HEK293T (cell line): ENCODE measurements around the gene HOMER3.
"Not testable (repeated sequence)": the region's sequence is repeated elsewhere in the genome, so short reads cannot be mapped to it uniquely, and the experiment has no call there.

Source experiments
- CTCF ChIA-PET: fragments of 350-600 bp; formaldehyde crosslinking; extraction: SDS; loops from one replicate; lab custom pipeline; 2021; ENCODE audit warnings: antibody characterized with exemption, inconsistent platforms; lab: Yijun Ruan, JAX
- POLR2A ChIA-PET: fragments of 350-600 bp; formaldehyde crosslinking; extraction: SDS; loops from one replicate; lab custom pipeline; 2020; ENCODE audit warnings: antibody characterized with exemption, inconsistent platforms; lab: Yijun Ruan, JAX
- DNase-seq: peaks from one replicate; pipeline ENCODE4 v3.0.0; 2012; ENCODE audit warnings: mixed read lengths; ENCODE audit errors: extremely low spot score
- ARNT ChIP-seq: fragments of 450-650 bp; IDR thresholded peaks from 2 replicates; pipeline ENCODE4 v1.6.1; 2017; ENCODE audit warnings: mild to moderate bottlenecking
- BHLHE40 ChIP-seq: fragments of 450-650 bp; IDR thresholded peaks from 2 replicates; pipeline ENCODE4 v1.6.1; 2016; ENCODE audit warnings: mild to moderate bottlenecking, moderate library complexity, borderline replicate concordance
- CTBP1 ChIP-seq: fragments of 450-650 bp; IDR thresholded peaks from 2 replicates; pipeline ENCODE4 v1.6.1; 2016; ENCODE audit warnings: borderline replicate concordance
- ELF4 ChIP-seq: fragments of 450-650 bp; IDR thresholded peaks from 2 replicates; pipeline ENCODE4 v1.6.1; 2017; ENCODE audit warnings: antibody characterized with exemption
- FOXA1 ChIP-seq: fragments of 450-650 bp; IDR thresholded peaks from 2 replicates; pipeline ENCODE4 v1.6.1; 2016; ENCODE audit warnings: mild to moderate bottlenecking
- FOXK2 ChIP-seq: fragments of 450-650 bp; IDR thresholded peaks from 2 replicates; pipeline ENCODE4 v1.6.1; 2016; ENCODE audit warnings: mild to moderate bottlenecking
- FOXM1 ChIP-seq: fragments of 450-650 bp; IDR thresholded peaks from 2 replicates; pipeline ENCODE4 v1.6.1; 2017; ENCODE audit warnings: mild to moderate bottlenecking, borderline replicate concordance
- HDGF ChIP-seq: fragments of 450-650 bp; IDR thresholded peaks from 2 replicates; pipeline ENCODE4 v1.6.1; 2017; ENCODE audit warnings: antibody characterized with exemption, borderline replicate concordance
- L3MBTL2 ChIP-seq: fragments of 450-650 bp; conservative IDR thresholded peaks from 2 replicates; pipeline ENCODE4 v1.6.1; 2016; ENCODE audit warnings: mild to moderate bottlenecking
- LEF1 ChIP-seq: fragments of 450-650 bp; IDR thresholded peaks from 2 replicates; pipeline ENCODE4 v1.6.1; 2017; ENCODE audit warnings: mild to moderate bottlenecking, borderline replicate concordance
- NFRKB ChIP-seq: fragments of 450-650 bp; IDR thresholded peaks from 2 replicates; pipeline ENCODE4 v1.6.1; 2016; ENCODE audit warnings: mild to moderate bottlenecking, moderate library complexity
- SP1 ChIP-seq: fragments of 450-650 bp; IDR thresholded peaks from 2 replicates; pipeline ENCODE4 v1.6.1; 2017
- SUZ12 ChIP-seq: fragments of 450-650 bp; IDR thresholded peaks from 2 replicates; pipeline ENCODE4 v1.6.1; 2016; ENCODE audit warnings: mild to moderate bottlenecking
- TARDBP ChIP-seq: fragments of 450-650 bp; IDR thresholded peaks from 2 replicates; pipeline ENCODE4 v1.6.1; 2016
- ZNF384 ChIP-seq: fragments of 450-650 bp; IDR thresholded peaks from 2 replicates; pipeline ENCODE4 v1.6.1; 2016
- TF ChIP-seq, protein P1 (sequence below): fragments of 450-650 bp; IDR thresholded peaks from 2 replicates; pipeline ENCODE4 v1.6.1; 2016

The HOMER3 gene

DNA sequence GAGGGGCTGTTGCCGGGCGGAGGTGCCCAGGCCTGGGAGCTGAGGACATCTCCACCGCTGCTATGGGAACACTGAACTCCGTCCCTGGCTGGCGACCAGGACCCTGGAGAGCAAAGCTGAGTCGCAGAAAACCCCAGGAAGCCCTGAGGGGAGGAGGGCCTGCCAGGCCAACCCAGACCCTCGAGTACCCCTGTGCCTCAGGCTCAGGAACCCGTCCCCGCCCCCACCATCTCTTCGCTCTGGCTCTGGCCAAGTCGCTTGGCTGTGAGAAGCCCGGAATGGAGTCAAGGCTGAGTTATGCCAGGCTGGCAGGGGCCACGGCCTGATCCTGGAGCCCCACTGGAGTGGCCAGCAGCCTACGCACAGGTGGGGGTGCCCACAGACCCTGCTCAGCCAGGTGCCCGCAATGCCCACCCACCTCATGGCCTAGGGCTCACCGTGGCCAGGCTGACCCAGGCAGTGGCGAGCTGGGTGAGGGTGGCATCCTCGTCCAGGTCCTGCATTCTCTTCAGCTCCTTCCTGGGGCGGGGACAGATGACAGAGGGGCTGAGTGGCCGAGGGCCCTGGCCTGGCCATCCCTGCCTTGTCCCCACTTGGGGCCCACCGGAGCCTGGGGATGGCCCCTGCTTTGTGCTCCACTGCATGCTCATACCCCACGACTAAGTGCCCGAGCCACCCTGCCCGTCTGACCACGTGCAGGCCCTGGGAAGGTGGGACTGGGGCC, 36.5 kb downstream of the HOMER3 start:
- CTCF ChIA-PET: no interaction called here
- DNase-seq: no peak
- POLR2A ChIA-PET: no interaction called here
- TF ChIP-seq BHLHE40 (no peak), TARDBP (no peak), HDGF (no peak), FOXM1 (no peak), CTBP1 (no peak), L3MBTL2 (no peak), NFRKB (no peak), FOXK2 (no peak), FOXA1 (no peak), LEF1 (no peak), SUZ12 (no peak), ZNF384 (no peak), SP1 (no peak), ELF4 (no peak)

DNA sequence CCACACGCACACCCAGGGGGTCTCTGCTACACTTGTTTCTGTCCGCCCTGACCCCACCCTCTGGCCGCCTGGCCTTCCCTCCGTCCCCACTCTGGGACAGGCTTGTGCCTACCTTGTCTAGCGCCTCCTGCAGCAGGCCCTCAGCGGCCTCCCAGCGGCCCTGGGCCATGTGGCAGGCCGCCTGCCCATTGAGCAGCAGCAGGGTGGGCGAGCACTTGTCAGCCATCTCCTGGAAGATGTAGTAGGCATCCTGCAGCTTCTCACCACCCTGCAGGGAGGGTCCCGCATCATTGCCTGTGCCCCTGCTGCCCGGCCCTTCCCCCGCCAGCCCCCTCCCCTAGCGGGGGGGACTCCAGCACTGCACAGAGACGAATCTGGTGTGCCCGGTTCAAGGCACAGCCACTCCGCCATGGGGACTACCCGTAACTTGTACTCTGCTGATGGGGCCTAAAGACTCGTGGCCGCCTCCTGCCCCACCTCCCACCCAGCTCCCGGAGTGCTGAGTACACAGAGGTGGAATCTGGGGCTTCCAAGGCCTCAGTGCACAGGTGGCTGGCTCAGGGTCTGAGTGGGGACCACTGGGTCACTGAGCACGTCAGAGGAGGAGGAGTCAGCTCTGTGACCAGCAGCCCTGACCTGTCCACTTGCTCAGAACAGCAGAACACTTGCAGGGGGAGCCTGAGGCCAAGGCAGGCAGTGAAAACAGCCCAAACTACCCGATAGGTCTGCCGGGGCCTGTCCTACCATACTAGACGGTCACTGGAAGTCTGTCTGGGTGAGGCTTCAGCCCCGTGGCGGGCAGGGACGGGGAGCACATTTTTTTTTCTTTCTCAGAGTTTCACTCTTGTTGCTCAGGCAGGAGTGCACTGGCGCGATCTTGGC, 37.6 kb downstream of the HOMER3 start:
- no peak for TF ChIP-seq ARNT
- no peak for TF ChIP-seq LEF1
- no peak for TF ChIP-seq NFRKB
- TF ChIP-seq SUZ12: no peak
- no peak for TF ChIP-seq FOXM1
- no peak for TF ChIP-seq ELF4
- no peak for TF ChIP-seq BHLHE40
- TF ChIP-seq, protein P1, sequence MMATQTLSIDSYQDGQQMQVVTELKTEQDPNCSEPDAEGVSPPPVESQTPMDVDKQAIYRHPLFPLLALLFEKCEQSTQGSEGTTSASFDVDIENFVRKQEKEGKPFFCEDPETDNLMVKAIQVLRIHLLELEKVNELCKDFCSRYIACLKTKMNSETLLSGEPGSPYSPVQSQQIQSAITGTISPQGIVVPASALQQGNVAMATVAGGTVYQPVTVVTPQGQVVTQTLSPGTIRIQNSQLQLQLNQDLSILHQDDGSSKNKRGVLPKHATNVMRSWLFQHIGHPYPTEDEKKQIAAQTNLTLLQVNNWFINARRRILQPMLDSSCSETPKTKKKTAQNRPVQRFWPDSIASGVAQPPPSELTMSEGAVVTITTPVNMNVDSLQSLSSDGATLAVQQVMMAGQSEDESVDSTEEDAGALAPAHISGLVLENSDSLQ: no peak
- TF ChIP-seq L3MBTL2: no peak
- TF ChIP-seq FOXK2: no peak

DNA sequence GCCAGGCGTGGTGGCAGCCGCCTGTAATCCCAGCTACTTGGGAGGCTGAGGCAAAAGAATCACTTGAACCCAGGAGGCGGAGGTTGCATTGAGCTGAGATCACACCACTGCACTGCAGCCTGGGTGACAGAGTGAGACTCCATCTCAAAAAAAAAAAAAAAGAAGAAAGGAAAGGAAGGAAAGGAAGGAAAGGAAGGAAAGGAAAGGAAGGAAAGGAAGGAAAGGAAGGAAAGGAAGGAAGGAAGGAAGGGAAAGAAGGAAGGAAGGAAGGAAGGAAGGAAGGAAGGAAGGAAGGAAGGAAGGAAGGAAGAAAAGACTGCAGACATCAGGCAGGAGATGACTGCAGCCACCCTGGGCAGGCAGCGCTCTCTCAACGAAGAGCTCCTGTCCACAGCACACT, 38.5 kb downstream of the HOMER3 start:
- CTCF ChIA-PET, DNase-seq: not testable (repeated sequence)
- POLR2A ChIA-PET: interaction anchor here (1.0 kb wide), 1 partner anchor 13 kb away, joined by 3 read pairs; no protein-coding TSS in a partner anchor

More for the DNA sequence above, 37.6 kb downstream of the HOMER3 start:
- CTCF ChIA-PET: no interaction called here
- no peak for DNase-seq
- POLR2A ChIA-PET: interaction anchor here (1.0 kb wide), 1 partner anchor 12 kb away, joined by 3 read pairs; no protein-coding TSS in a partner anchor

DNA sequence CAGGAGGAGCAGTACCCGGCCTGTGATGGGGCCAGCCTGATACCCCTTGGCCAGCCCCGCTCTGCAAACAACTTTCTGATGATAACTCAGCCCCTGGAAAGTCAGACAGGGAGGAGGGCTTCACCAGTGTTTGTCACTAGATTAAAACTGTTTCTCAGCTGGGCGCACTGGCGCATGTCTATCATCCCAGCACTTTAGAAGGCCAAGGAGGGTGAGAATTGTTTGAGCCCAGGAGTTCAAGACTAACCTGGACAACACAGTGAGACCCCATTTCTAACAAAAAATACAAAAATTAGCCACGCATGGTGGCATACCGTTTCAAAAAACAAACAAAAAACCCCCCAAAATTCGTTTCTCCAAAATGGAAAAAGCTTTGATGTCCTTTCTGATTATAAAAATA, 39.5 kb downstream of the HOMER3 start:
- no peak for DNase-seq
- ChIA-PET CTCF (interaction anchor here (0.6 kb wide), 1 partner anchor 30 kb away, joined by 3 read pairs; no protein-coding TSS in a partner anchor), POLR2A (no interaction called here)
- TF ChIP-seq, protein P1: no peak
- no peak for TF ChIP-seq CTBP1
- no peak for TF ChIP-seq BHLHE40
- no peak for TF ChIP-seq NFRKB
- TF ChIP-seq SUZ12: no peak
- no peak for TF ChIP-seq LEF1

DNA sequence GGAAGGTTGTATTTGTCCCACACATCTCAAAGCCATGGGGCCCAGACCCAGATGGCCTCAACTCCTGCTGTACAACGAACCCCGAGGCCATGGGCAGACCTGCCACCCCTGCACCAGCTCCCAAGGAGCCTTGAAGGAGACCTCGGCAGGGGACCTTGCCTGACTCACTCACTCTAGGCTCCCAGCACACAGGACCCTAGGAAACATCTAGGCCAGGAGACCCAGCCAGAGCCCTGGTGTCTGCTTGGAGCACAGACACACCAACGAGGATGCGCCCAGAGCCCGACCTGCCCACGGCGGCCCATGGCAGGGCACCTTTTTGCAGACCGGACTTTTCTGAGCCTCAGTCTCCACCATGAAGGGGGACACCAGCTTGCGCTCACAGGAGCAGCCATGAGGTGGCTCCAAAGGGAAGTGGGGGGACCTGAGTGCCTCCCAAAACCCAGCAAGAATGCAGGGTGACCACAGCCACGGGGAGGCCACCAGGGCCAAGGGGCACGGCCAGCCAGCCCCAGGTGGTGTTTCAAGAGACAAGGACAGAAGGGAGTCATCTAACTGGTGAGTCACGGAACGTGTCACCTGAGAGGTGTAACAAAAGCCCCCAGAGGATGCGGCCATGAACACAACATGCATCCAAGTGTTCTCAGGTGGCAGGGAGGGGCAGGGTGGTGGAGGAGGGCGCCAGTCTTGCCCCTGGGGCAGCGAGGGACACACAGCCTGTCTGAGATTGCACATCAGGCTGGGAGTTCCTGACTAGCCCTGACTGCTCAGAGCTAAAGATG, 40.1 kb downstream of the HOMER3 start:
- ChIA-PET CTCF (no interaction called here), POLR2A (no interaction called here)
- no peak for TF ChIP-seq FOXK2
- TF ChIP-seq HDGF: no peak
- TF ChIP-seq CTBP1: no peak
- no peak for TF ChIP-seq ARNT
- no peak for TF ChIP-seq TARDBP
- TF ChIP-seq L3MBTL2: no peak
- TF ChIP-seq NFRKB: no peak
- TF ChIP-seq, protein P1: no peak
- no peak for TF ChIP-seq LEF1
- TF ChIP-seq ELF4: no peak
- no peak for TF ChIP-seq SUZ12
- no peak for TF ChIP-seq BHLHE40
- TF ChIP-seq SP1: no peak
- no peak for TF ChIP-seq ZNF384
- no peak for TF ChIP-seq FOXA1
- TF ChIP-seq FOXM1: no peak
- DNase-seq: no peak
